GM21786 (cell line): ENCODE data around the gene ANTXR1.

ENCODE experiments used
- ATAC-seq: cut with Tn5 transposase; IDR thresholded peaks from one replicate; pipeline ENCODE4 v1.9.1; 2021; ENCODE audit not compliant: unreplicated experiment

ANTXR1 gene

GRCh38 chr2:69298261-69298660, 285.3 kb downstream of the ANTXR1 start:
- no peak for ATAC-seq

DNA sequence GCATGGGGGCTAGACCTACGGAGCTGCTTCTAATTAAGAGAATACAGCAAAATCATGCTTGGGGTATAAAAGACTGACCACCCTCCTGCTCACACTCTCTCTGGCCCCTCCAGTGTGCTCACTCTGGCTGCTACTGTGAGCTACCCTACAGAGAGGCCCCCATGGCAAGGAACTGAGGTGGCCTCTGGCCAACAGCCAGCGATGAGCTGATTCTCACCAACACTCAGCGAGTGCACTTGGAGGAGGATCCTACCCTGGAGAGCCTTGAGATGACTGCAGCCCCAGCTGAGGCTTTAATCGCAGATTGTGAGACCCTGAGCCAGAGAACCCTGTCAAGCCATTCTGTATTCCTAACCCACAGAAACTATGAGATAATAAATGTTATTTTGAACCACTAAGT, 285.9 kb downstream of the ANTXR1 start:
- no peak for ATAC-seq
